Kidney (tissue), 14 donors: ENCODE data around the gene SWI5. TPM values are rescaled to one million over a fixed set of nuclear protein-coding genes. Genes with fewer than 3 reads are reported as not detected.
"Not testable (repeated sequence)": the region's sequence is repeated elsewhere in the genome, so short reads cannot be mapped to it uniquely, and the experiment has no call there.

Experiments
- DNase-seq, 5 donors: peaks; one replicate each; pipeline ENCODE4 v3.0.0-alpha.2; 2013 to 2020
- FAIRE-seq: peaks from 2 replicates; lab custom pipeline; 2012; peaks lifted over from hg19 to GRCh38; lab: Jason Lieb, UNC
- H3K27ac ChIP-seq, 2 donors: one replicate each; pipeline ENCODE4 v1.7.0; 2013; ENCODE audit warnings: low read depth in 2 of 2, low read length in 2 of 2, inconsistent platforms in 1 of 2
- H3K27me3 ChIP-seq: one replicate; pipeline ENCODE4 v1.7.1; 2013; ENCODE audit warnings: low read length, inconsistent platforms; ENCODE audit not compliant: control insufficient read depth, insufficient read depth
- H3K36me3 ChIP-seq, 3 donors: one replicate each; pipeline versions ENCODE4 v1.7.0 to v1.7.1; 2013; ENCODE audit warnings: low read length in 3 of 3, control low read depth in 1 of 3, inconsistent platforms in 1 of 3; ENCODE audit not compliant: insufficient read depth in 3 of 3, control insufficient read depth in 2 of 3
- H3K4me1 ChIP-seq, 3 donors: one replicate each; pipeline versions ENCODE4 v1.7.0 to v1.7.1; 2013; ENCODE audit warnings: low read length in 3 of 3, inconsistent platforms in 1 of 3, low read depth in 1 of 3; ENCODE audit not compliant: control insufficient read depth in 2 of 3, insufficient read depth in 2 of 3
- H3K4me3 ChIP-seq, 3 donors: one replicate each; pipeline versions ENCODE4 v1.7.0 to v1.8.1; 2013; ENCODE audit warnings: low read length in 3 of 3, control low read depth in 1 of 3, inconsistent platforms in 1 of 3
- H3K9ac ChIP-seq, 3 donors: one replicate each; pipeline versions ENCODE4 v1.7.0 to v1.7.1; 2013; ENCODE audit warnings: low read length in 3 of 3, control low read depth in 1 of 3, inconsistent platforms in 1 of 3
- H3K9me3 ChIP-seq, 3 donors: one replicate each; pipeline versions ENCODE4 v1.7.0 to v1.7.1; 2013; ENCODE audit warnings: low read length in 3 of 3, control low read depth in 1 of 3, inconsistent platforms in 1 of 3; ENCODE audit not compliant: control insufficient read depth in 2 of 3, insufficient read depth in 1 of 3
- CTCF ChIP-seq: IDR thresholded peaks from 3 replicates; pipeline ENCODE4 v1.5.1; 2012; ENCODE audit warnings: mild to moderate bottlenecking, moderate library complexity, borderline replicate concordance; ENCODE audit not compliant: insufficient read depth; ENCODE audit errors: extremely low read depth
- intact Hi-C: fragments of 100-400 bp; cut with DNase I; formaldehyde crosslinking; loops from one replicate; pipeline ENCODE4 v1.11.1; 2022
- polyA plus RNA-seq: library from polyadenylated mRNA; stranded (reverse); fragments of 350-450 nt; fragmentation: Illumina TruSeq; extraction: RNeasy Lipid Tissue Mini Kit (QIAGEN cat#74804); gene quantifications from one replicate; pipeline ENCODE4 v1.2.3, GENCODE V29; 2014; ENCODE audit warnings: low read depth, low replicate concordance; ENCODE audit not compliant: insufficient read depth
- total RNA-seq: library from RNA; stranded (reverse); fragmentation: NEBNext Ultra II Directional; extraction: Animal tissue kit (Norgen Biotek cat#: 25700); gene quantifications from one replicate; pipeline ENCODE4 v1.2.1, GENCODE V29; 2021
- donor health status: control.
- donor health status: control.
- donor health status: control.
- donor health status: control.
- donor health status: control.
- donor health status: DM: yes; HTN: yes; CAD: no.
- donor health status: Normal renal cell carcinoma (clear cell type).

SWI5 gene
- total and polyA plus RNA-seq, 2 donors from 2014 or later = 20.3 to 67.8 TPM

GRCh38 chr9:128276574-128277270 is 646 bp downstream of the SWI5 start:
- peak overlapping the region; percentile 82 to 86 for H3K27ac ChIP-seq
- intact Hi-C loops = no loop called here
- FAIRE-seq (no peak), DNase-seq (peak in 3 of 5 donors; percentile 46 to 84 (median 74))
- H3K4me1 ChIP-seq = peaks cover 0 to 16% (median 3%) of the 10 kb centered on the region in 3 donors
- peaks cover 2 to 11% (median 6%) of the 10 kb centered on the region in 3 donors for H3K36me3 ChIP-seq
- H3K9ac ChIP-seq = peak overlapping the region; percentile 68 to 97 (median 76)
- peak overlapping the region; percentile 73 to 95 (median 80) for H3K4me3 ChIP-seq
- TF ChIP-seq CTCF = no peak
- no peaks in the 10 kb centered on the region for H3K9me3 ChIP-seq
- H3K27me3 ChIP-seq = no peaks in the 10 kb centered on the region

GRCh38 chr9:128279088-128280073 is 3.3 kb downstream of the SWI5 start:
- H3K27me3 ChIP-seq, H3K9me3 ChIP-seq, H3K36me3 ChIP-seq, H3K4me3 ChIP-seq, FAIRE-seq, intact Hi-C loops, H3K9ac ChIP-seq: not testable (repeated sequence)
- Histone ChIP-seq H3K4me1 (peaks cover 0 to 13% (median 3%) of the 10 kb centered on the region in 3 donors), H3K27ac (peak overlapping the region in 1 of 2 donors; percentile 47)
- peak in 3 of 5 donors; percentile 31 to 70 (median 49) for DNase-seq

- Histone ChIP-seq H3K4me1 (peaks cover 0 to 9% (median 3%) of the 10 kb centered on the region in 3 donors), H3K27me3 (no peaks in the 10 kb centered on the region), H3K36me3 (peaks cover 0 to under 1% (median 0%) of the 10 kb centered on the region in 3 donors), H3K4me3 (no peak overlapping the region), H3K9me3 (no peaks in the 10 kb centered on the region), H3K27ac (no peak overlapping the region), H3K9ac (no peak overlapping the region)
- TF ChIP-seq CTCF = no peak
- intact Hi-C loops = no loop called here
- FAIRE-seq = no peak
- DNase-seq = no peak
These were observed 4.1 kb downstream of the SWI5 start for GRCh38 chr9:128280084-128280622.
